HAP-1 (cell line): Measurements from ENCODE around the gene KIAA0586.
"Not testable (repeated sequence)": the region's sequence is repeated elsewhere in the genome, so short reads cannot be mapped to it uniquely, and the experiment has no call there.

Experiments
- DNase-seq, 2 experiments: peaks; one replicate each; pipeline ENCODE4 v3.0.0-alpha.2; 2016 to 2020; ENCODE audit warnings: low spot score in 2 of 2
- H3K27me3 ChIP-seq: fragments of 250-450 bp; sonication (Bioruptor Pico); 2 replicates; pipeline ENCODE4 v1.5.1; 2020; ENCODE audit warnings: low read depth, mild to moderate bottlenecking, moderate library complexity
- H3K36me3 ChIP-seq: fragments of 250-450 bp; sonication (Bioruptor Pico); replicated peaks from 2 replicates; pipeline ENCODE4 v1.5.1; 2020; ENCODE audit warnings: mild to moderate bottlenecking
- H3K4me1 ChIP-seq: fragments of 250-450 bp; sonication (Bioruptor Pico); 2 replicates; pipeline ENCODE4 v1.5.1; 2020; ENCODE audit warnings: mild to moderate bottlenecking
- H3K4me3 ChIP-seq: fragments of 250-450 bp; sonication (Bioruptor Pico); 2 replicates; pipeline ENCODE4 v1.5.1; 2020; ENCODE audit warnings: mild to moderate bottlenecking, moderate library complexity
- H3K9me3 ChIP-seq: fragments of 250-450 bp; sonication (Bioruptor Pico); 2 replicates; pipeline ENCODE4 v1.5.1; 2020; ENCODE audit warnings: mild to moderate bottlenecking, moderate library complexity
- in situ Hi-C: fragments of 300-500 bp; cut with MboI; formaldehyde crosslinking; loops from 3 replicates; pipeline ENCODE4 v1.14.3; 2020; ENCODE audit warnings: low sequenced_read_pairs, inconsistent platforms, mixed read lengths

Gene KIAA0586

GRCh38 chr14:58571256-58571655 lies 143.7 kb downstream of the KIAA0586 start:
- H3K4me1 ChIP-seq = no peaks in the 10 kb centered on the region
- H3K4me3 ChIP-seq = no peak overlapping the region
- in situ Hi-C loops = no loop called here
- DNase-seq = no peak
- no peaks in the 10 kb centered on the region for H3K27me3 ChIP-seq
- H3K9me3 ChIP-seq = no peaks in the 10 kb centered on the region
- no peaks in the 10 kb centered on the region for H3K36me3 ChIP-seq

DNA sequence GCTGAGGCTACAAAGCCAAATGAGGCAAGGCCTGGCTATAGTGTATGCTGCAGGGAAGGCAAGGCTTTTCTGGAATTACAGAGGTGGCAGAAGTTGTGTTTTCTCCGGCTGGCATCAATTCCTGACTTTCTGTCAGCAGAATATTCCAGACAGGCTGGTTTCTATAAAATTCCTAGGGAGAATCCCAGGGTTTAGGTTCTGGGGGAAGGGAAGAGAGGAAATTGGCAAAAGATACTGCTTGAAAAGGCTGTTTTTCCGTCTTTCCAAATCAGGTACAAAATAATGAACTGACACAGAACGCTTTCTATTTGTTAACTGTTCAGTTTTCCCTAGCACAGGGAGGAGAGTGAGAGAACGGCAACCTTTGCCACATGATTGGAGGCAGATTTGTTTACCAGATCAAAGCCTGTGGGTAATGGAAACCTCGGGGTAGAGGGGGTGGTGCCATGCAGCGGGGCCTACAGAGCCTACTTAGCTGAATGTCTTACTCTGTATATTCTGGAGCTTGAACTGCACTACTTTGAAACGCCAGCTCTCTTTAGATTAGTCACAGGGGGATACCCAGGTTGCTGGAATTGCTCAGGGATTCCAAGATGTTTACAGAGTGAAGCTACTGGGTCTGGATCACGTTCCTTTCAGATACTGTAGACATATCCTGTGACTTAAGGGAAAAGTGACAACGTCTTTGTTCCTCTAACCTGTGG lies 144.4 kb downstream of the KIAA0586 start:
- Histone ChIP-seq H3K9me3 (no peaks in the 10 kb centered on the region), H3K36me3 (no peaks in the 10 kb centered on the region), H3K27me3 (no peaks in the 10 kb centered on the region), H3K4me3 (no peak overlapping the region), H3K4me1 (no peaks in the 10 kb centered on the region)
- in situ Hi-C loops = no loop called here
- no peak for DNase-seq

DNA sequence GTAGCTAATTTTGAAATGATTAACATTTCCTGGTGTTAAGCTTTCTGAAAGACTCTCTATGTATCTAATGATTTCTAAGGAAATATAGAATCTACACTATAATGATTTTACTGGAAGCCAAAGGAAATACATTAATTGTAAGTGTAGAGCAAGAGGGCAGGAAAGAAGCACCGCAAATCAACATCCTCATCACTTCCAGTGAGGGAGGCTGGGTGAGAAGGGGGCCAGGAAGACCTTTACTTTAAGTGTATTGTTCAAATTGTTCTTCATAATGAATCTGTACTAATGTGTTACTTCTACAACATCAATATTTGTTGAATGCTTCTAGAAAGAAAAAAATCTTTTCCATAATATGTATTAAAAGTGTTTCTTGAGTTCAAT lies 144.9 kb downstream of the KIAA0586 start:
- no peaks in the 10 kb centered on the region for H3K9me3 ChIP-seq
- DNase-seq = no peak
- H3K4me3 ChIP-seq = no peak overlapping the region
- no peaks in the 10 kb centered on the region for H3K4me1 ChIP-seq
- no peaks in the 10 kb centered on the region for H3K27me3 ChIP-seq
- in situ Hi-C loops = no loop called here
- H3K36me3 ChIP-seq = no peaks in the 10 kb centered on the region

DNA sequence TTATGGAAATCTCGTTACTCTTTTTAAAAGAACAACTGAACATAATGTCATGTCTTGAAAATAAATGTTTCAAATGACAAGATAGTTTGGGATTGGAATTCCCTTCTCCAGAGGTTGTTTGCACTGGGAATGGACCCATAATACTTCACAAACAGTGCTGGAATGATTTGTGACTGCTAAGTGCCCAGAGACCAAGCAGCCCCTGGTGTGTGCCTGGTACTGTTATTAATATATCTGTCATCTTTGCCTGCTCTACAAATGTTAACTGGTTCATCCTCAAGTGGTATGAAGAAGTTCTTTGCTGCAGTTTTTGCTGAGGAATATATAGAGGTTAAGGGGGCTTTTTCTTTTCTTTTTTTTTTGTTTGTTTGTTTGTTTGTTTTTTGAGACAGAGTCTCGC lies 145.3 kb downstream of the KIAA0586 start:
- Histone ChIP-seq H3K4me1 (no peaks in the 10 kb centered on the region), H3K27me3 (no peaks in the 10 kb centered on the region), H3K4me3 (no peak overlapping the region), H3K9me3 (no peaks in the 10 kb centered on the region), H3K36me3 (no peaks in the 10 kb centered on the region)
- no peak for DNase-seq
- in situ Hi-C loops = no loop called here

DNA sequence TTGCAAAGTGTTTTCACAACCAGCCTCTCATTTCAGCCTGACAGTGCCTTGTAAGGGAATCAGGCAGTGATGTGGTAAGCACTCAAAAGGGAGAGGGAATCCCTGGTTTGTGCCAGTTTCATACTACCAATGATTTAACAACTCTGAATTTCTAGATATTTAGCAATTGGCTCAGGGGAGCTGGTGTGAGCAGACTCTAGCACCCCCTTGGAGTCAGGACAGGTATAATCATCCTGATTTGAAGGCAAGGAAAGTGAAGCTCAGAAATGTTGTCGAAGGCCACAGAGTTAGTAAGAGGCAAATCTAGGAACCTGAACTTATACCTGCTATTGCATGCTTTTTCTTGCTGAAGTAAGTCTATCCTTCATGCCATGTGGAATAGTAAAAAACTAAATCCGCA lies 147.1 kb downstream of the KIAA0586 start:
- H3K4me3 ChIP-seq = no peak overlapping the region
- H3K36me3 ChIP-seq = no peaks in the 10 kb centered on the region
- H3K9me3 ChIP-seq = no peaks in the 10 kb centered on the region
- no peaks in the 10 kb centered on the region for H3K4me1 ChIP-seq
- in situ Hi-C loops = no loop called here
- no peaks in the 10 kb centered on the region for H3K27me3 ChIP-seq
- no peak for DNase-seq

GRCh38 chr14:58575956-58576355 lies 148.4 kb downstream of the KIAA0586 start:
- no peaks in the 10 kb centered on the region for H3K36me3 ChIP-seq
- no peaks in the 10 kb centered on the region for H3K27me3 ChIP-seq
- no peak overlapping the region for H3K4me3 ChIP-seq
- DNase-seq = no peak
- no peaks in the 10 kb centered on the region for H3K4me1 ChIP-seq
- in situ Hi-C loops = no loop called here
- no peaks in the 10 kb centered on the region for H3K9me3 ChIP-seq

- DNase-seq, in situ Hi-C loops, H3K27me3 ChIP-seq, H3K9me3 ChIP-seq, H3K36me3 ChIP-seq, H3K4me1 ChIP-seq, H3K4me3 ChIP-seq: not testable (repeated sequence)
These were observed 152.5 kb downstream of the KIAA0586 start for GRCh38 chr14:58580035-58580434.

- H3K9me3 ChIP-seq, DNase-seq, H3K4me3 ChIP-seq, in situ Hi-C loops, H3K36me3 ChIP-seq, H3K27me3 ChIP-seq, H3K4me1 ChIP-seq: not testable (repeated sequence)
These were observed 153.9 kb downstream of the KIAA0586 start for GRCh38 chr14:58581389-58581788.

- H3K9me3 ChIP-seq = no peaks in the 10 kb centered on the region
- no peak overlapping the region for H3K4me3 ChIP-seq
- in situ Hi-C loops = no loop called here
- no peak for DNase-seq
- no peaks in the 10 kb centered on the region for H3K4me1 ChIP-seq
- H3K36me3 ChIP-seq = no peaks in the 10 kb centered on the region
- no peaks in the 10 kb centered on the region for H3K27me3 ChIP-seq
These were observed 156.9 kb downstream of the KIAA0586 start for GRCh38 chr14:58584383-58584782.

DNA sequence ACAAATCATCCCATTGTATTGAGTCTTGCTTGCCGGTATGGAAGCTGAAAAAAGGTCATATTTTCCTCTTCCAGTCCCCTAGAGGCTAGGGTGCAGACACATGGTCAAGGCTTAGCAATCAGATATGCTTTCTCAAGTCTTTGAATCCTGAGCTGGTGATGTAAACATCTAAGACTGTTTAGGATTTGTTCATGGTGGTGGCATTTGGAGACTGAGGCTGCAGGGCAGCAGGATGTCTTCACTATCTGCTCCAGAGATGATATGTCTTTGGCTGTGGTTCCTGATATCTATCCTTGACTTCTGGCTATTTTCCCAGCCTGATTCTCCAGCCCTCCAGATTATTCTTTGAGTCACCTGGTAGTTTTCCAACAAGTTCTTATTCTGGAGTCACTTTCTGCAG lies 159.8 kb downstream of the KIAA0586 start:
- no peak overlapping the region for H3K4me3 ChIP-seq
- H3K4me1 ChIP-seq = no peaks in the 10 kb centered on the region
- in situ Hi-C loops = no loop called here
- H3K9me3 ChIP-seq = no peaks in the 10 kb centered on the region
- DNase-seq = no peak
- no peaks in the 10 kb centered on the region for H3K36me3 ChIP-seq
- H3K27me3 ChIP-seq = no peaks in the 10 kb centered on the region

GRCh38 chr14:58588321-58588720 lies 160.8 kb downstream of the KIAA0586 start:
- H3K36me3 ChIP-seq, H3K4me3 ChIP-seq, H3K4me1 ChIP-seq, in situ Hi-C loops, H3K27me3 ChIP-seq, DNase-seq, H3K9me3 ChIP-seq: not testable (repeated sequence)

DNA sequence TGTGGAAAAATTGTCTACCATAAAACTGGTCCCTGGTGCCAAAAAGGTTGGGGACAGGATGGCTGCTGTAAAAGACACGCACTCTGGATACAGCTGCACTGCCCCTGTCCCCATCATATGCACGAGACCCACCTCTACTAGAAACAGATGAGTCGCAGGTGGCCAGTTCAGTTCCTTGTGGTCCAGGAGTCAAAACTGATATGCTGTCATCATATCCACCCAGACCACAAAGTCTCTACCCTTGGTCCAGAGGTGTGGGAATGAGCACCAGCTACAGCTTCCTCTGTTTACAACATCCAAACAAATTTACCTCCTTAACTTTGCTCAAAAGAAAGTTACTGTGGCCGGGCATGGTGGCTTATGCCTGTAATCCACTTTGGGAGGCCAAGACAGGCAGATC lies 166.5 kb downstream of the KIAA0586 start:
- Histone ChIP-seq H3K27me3 (no peaks in the 10 kb centered on the region), H3K36me3 (no peaks in the 10 kb centered on the region), H3K4me3 (no peak overlapping the region), H3K9me3 (no peaks in the 10 kb centered on the region), H3K4me1 (no peaks in the 10 kb centered on the region)
- DNase-seq = no peak
- in situ Hi-C loops = no loop called here

DNA sequence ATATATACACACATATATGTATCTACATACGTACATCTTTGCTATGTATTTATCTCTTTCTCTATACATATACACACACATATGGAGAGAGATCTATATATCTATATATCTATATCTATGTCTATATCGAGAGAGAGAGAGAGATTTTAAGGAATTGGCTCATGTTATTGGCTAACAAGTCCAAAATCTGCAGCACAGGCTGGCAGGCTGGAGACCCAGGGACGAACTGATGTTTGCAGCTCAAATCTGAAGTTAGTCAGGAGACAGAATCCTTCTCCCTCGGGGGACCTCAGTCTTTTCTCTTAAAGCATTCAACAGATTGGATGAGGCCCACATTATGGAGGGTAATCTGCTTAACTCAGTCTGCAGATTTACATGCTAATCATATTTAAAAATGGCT lies 169.5 kb downstream of the KIAA0586 start:
- in situ Hi-C loops = no loop called here
- no peaks in the 10 kb centered on the region for H3K27me3 ChIP-seq
- no peak overlapping the region for H3K4me3 ChIP-seq
- H3K4me1 ChIP-seq = no peaks in the 10 kb centered on the region
- H3K9me3 ChIP-seq = no peaks in the 10 kb centered on the region; the same call in 1 of the 2 replicates
- no peaks in the 10 kb centered on the region for H3K36me3 ChIP-seq
- DNase-seq = no peak

GRCh38 chr14:58598028-58598803 lies 170.7 kb downstream of the KIAA0586 start:
- in situ Hi-C loops = no loop called here
- Histone ChIP-seq H3K36me3 (no peaks in the 10 kb centered on the region), H3K9me3 (no peaks in the 10 kb centered on the region; the same call in 1 of the 2 replicates), H3K4me3 (no peak overlapping the region), H3K4me1 (no peaks in the 10 kb centered on the region), H3K27me3 (no peaks in the 10 kb centered on the region)
- no peak for DNase-seq
